ENCODE data around the gene RTTN. TPM values are rescaled to one million over a fixed set of nuclear protein-coding genes. Genes with fewer than 3 reads are reported as not detected.
A peak's percentile ranks its signal among the peaks of the same experiment; 100 is the strongest.

Gene RTTN
- total RNA-seq, 2 experiments from 2014 or later = 21.4 to 25.5 TPM

GRCh38 chr18:69963196-69963595, 242.3 kb downstream of the RTTN start:
- Mint-ChIP-seq H3K27ac (no peak overlapping the region), H3K36me3 (ENCODE audit: low read depth) (no peaks in the 10 kb centered on the region), H3K9me3 (no peaks in the 10 kb centered on the region), H3K27me3 (no peaks in the 10 kb centered on the region), H3K4me1 (ENCODE audit: low read depth) (peaks cover 33% of the 10 kb centered on the region), H3K4me3 (no peak overlapping the region)
- no peak for ATAC-seq (ENCODE audit: poor library complexity)
- Histone ChIP-seq H3K4me3 (ENCODE audit: low read length) (no peak overlapping the region), H3K36me3 (ENCODE audit: insufficient read depth, low read length) (no peaks in the 10 kb centered on the region), H3K4me1 (ENCODE audit: insufficient read depth, low read length) (peaks cover 27% of the 10 kb centered on the region), H3K27me3 (ENCODE audit: control insufficient read depth in 1 of 2, insufficient read depth in 2 of 2, low read length in 2 of 2) (no peaks in the 10 kb centered on the region), H3K9me3 (ENCODE audit: control insufficient read depth in 1 of 2, insufficient read depth in 1 of 2, low read length in 2 of 2) (no peaks in the 10 kb centered on the region), H3K27ac (ENCODE audit: low read depth in 1 of 2, low read length in 2 of 2) (no peak overlapping the region)
- ChIA-PET POLR2A (no interaction called here), CTCF (no interaction called here)
- intact Hi-C loops (cut with DNase I, micrococcal nuclease) = no loop called here
- DNase-seq = no peak
- no peak for TF ChIP-seq CTCF (IDR thresholded peaks at IDR 0.05)

DNA sequence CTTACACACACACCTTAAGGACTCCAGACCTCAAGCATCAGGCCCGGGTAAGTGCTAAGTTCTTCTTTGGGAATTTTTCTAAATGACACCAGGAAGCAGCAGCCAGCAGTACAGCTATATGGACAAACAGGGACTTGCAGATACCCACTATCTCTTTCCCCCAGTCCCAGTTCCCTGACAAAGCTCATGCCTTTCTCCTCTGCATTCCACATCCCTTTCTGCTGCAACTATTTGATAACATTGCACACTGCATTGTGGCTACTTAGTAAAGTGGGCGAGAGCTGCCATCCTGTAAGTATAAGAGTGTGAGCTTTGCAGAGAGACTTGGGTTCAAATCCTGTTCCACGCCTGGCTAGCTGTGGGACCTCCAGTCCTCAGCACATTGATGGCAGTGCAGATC, 243.8 kb downstream of the RTTN start:
- Mint-ChIP-seq H3K27ac (no peak overlapping the region), H3K9me3 (no peaks in the 10 kb centered on the region), H3K36me3 (ENCODE audit: low read depth) (no peaks in the 10 kb centered on the region), H3K4me3 (no peak overlapping the region), H3K4me1 (ENCODE audit: low read depth) (peaks cover 18% of the 10 kb centered on the region), H3K27me3 (no peaks in the 10 kb centered on the region)
- Histone ChIP-seq H3K27me3 (ENCODE audit: control insufficient read depth in 1 of 2, insufficient read depth in 2 of 2, low read length in 2 of 2) (no peaks in the 10 kb centered on the region), H3K9me3 (ENCODE audit: control insufficient read depth in 1 of 2, insufficient read depth in 1 of 2, low read length in 2 of 2) (no peaks in the 10 kb centered on the region), H3K36me3 (ENCODE audit: insufficient read depth, low read length) (no peaks in the 10 kb centered on the region), H3K4me3 (ENCODE audit: low read length) (no peak overlapping the region), H3K27ac (ENCODE audit: low read depth in 1 of 2, low read length in 2 of 2) (no peak overlapping the region), H3K4me1 (ENCODE audit: insufficient read depth, low read length) (peaks cover 22% of the 10 kb centered on the region)
- ChIA-PET CTCF (no interaction called here), POLR2A (no interaction called here)
- TF ChIP-seq CTCF (IDR thresholded peaks at IDR 0.05) = no peak
- DNase-seq = no peak
- intact Hi-C loops (cut with DNase I, micrococcal nuclease) = no loop called here
- no peak for ATAC-seq (ENCODE audit: poor library complexity)

- ChIA-PET CTCF (interaction anchor here (1.8 to 2.3 kb wide), 4 partner anchors 10 to 85 kb away, joined by 6 to 23 read pairs (median 8); no protein-coding TSS in a partner anchor), POLR2A (interaction anchor here (1.8 to 2.4 kb wide), 4 partner anchors 10 to 60 kb away, joined by 8 to 12 read pairs (median 10); partner anchors contain the start of gene CD226)
- peaks cover 9% of the 10 kb centered on the region for H3K36me3 Mint-ChIP-seq (ENCODE audit: low read depth)
- no peaks in the 10 kb centered on the region for H3K27me3 ChIP-seq (ENCODE audit: control insufficient read depth in 1 of 2, insufficient read depth in 2 of 2, low read length in 2 of 2)
- intact Hi-C loops (cut with DNase I, micrococcal nuclease) = no loop called here
- H3K4me1 Mint-ChIP-seq (ENCODE audit: low read depth) = peaks cover 16% of the 10 kb centered on the region
- no peaks in the 10 kb centered on the region for H3K36me3 ChIP-seq (ENCODE audit: insufficient read depth, low read length)
- no peak for ATAC-seq (ENCODE audit: poor library complexity)
- no peaks in the 10 kb centered on the region for H3K9me3 Mint-ChIP-seq
- H3K9me3 ChIP-seq (ENCODE audit: control insufficient read depth in 1 of 2, insufficient read depth in 1 of 2, low read length in 2 of 2) = no peaks in the 10 kb centered on the region
- peaks cover 45% of the 10 kb centered on the region for H3K4me1 ChIP-seq (ENCODE audit: insufficient read depth, low read length)
- TF ChIP-seq CTCF (IDR thresholded peaks at IDR 0.05) = no peak
- peak overlapping the region; percentile 25 to 75 for H3K27ac ChIP-seq (ENCODE audit: low read depth in 1 of 2, low read length in 2 of 2)
- no peak overlapping the region for H3K4me3 ChIP-seq (ENCODE audit: low read length)
- no peak overlapping the region for H3K27ac Mint-ChIP-seq
- H3K27me3 Mint-ChIP-seq = no peaks in the 10 kb centered on the region
- peak in 3 of 14 experiments; percentile 28 to 71 (median 66) for DNase-seq
- no peak overlapping the region for H3K4me3 Mint-ChIP-seq
These were observed 247.1 kb downstream of the RTTN start for GRCh38 chr18:69958422-69958821.
